MCF 10A (cell line): ENCODE results near the gene SIPA1L2. TPM values are rescaled to one million over a fixed set of nuclear protein-coding genes. Genes with fewer than 3 reads are reported as not detected.

Source experiments
- BruUV-seq: library from RNA; stranded (reverse); fragments of 400-500 nt; replicated peaks from 2 replicates; lab custom pipeline; 2021; lab: Mats Ljungman, UMichigan
- CTCF ChIA-PET: fragments of 300-600 bp; sonication (Branson Sonifier 250); formaldehyde crosslinking; extraction: SDS; loops from one replicate; lab custom pipeline; 2021; ENCODE audit warnings: antibody characterized with exemption, inconsistent platforms; lab: Yijun Ruan, JAX
- POLR2A ChIA-PET: fragments of 300-600, 350-650 bp; sonication (Branson Sonifier 250); formaldehyde crosslinking; extraction: SDS; loops from one replicate; lab custom pipeline; 2020; ENCODE audit warnings: antibody characterized with exemption, inconsistent platforms; lab: Yijun Ruan, JAX
- DNase-seq: peaks from one replicate; pipeline ENCODE4 v3.0.0-alpha.2; 2018; ENCODE audit not compliant: unreplicated experiment
- H3K27ac Mint-ChIP-seq: one replicate; pipeline ENCODE4 v1.8.0; 2022; ENCODE audit warnings: mild to moderate bottlenecking, low read depth, mixed read lengths; ENCODE audit not compliant: unreplicated experiment
- H3K27me3 Mint-ChIP-seq: one replicate; pipeline ENCODE4 v1.8.0; 2022; ENCODE audit warnings: mixed read lengths; ENCODE audit not compliant: insufficient read depth, unreplicated experiment
- H3K36me3 Mint-ChIP-seq: one replicate; pipeline ENCODE4 v1.8.0; 2022; ENCODE audit warnings: mild to moderate bottlenecking, moderate library complexity, mixed read lengths; ENCODE audit not compliant: insufficient read depth, unreplicated experiment
- H3K4me1 Mint-ChIP-seq: one replicate; pipeline ENCODE4 v1.8.0; 2022; ENCODE audit warnings: mixed read lengths; ENCODE audit not compliant: insufficient read depth, unreplicated experiment
- H3K4me3 Mint-ChIP-seq: one replicate; pipeline ENCODE4 v1.8.0; 2022; ENCODE audit warnings: mild to moderate bottlenecking, moderate library complexity, mixed read lengths; ENCODE audit not compliant: unreplicated experiment
- H3K9me3 Mint-ChIP-seq: one replicate; pipeline ENCODE4 v1.8.0; 2022; ENCODE audit warnings: mixed read lengths; ENCODE audit not compliant: unreplicated experiment
- intact Hi-C: fragments of 100-400 bp; cut with micrococcal nuclease; formaldehyde crosslinking; loops from 2 replicates; pipeline ENCODE4 v1.14.1; 2022
- total RNA-seq: library from RNA; stranded (reverse); gene quantifications from 2 replicates; pipeline ENCODE4 v1.2.3, GENCODE V29; 2022
- TF ChIP-seq, protein P1 (sequence below): fragments of 200-600 bp; IDR thresholded peaks from one replicate; pipeline ENCODE4 v1.8.0; 2022; ENCODE audit warnings: antibody characterized with exemption, mild to moderate bottlenecking; ENCODE audit not compliant: unreplicated experiment

Gene SIPA1L2
- total RNA-seq, 1 experiment from 2014 or later, result 15.2 TPM

DNA sequence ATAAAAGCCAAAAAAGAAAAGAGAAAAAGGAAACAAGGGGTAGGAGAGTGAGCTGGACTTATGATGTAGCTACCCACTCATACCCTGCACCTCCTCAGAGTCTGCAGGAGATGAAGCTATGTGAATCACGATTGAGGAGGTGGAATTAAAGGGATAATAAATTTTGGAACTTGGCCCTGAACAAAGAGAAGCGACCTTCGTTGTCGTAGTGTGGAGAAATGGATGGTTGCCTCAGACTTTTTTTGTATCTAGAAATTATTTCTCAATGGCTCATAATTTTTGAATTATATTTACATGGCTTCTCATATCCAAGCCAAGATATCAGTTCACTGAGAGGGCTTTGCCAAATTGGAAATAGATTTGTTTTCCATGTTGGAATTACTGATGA lies 37.8 kb upstream of the SIPA1L2 start:
- no peaks in the 10 kb centered on the region for H3K9me3 Mint-ChIP-seq
- POLR2A ChIA-PET, result interaction anchor here (1.0 to 4.1 kb wide), 7 partner anchors 10 to 42 kb away, joined by 3 to 19 read pairs (median 4); no protein-coding TSS in a partner anchor
- no peaks in the 10 kb centered on the region for H3K27me3 Mint-ChIP-seq
- TF ChIP-seq, protein P1, sequence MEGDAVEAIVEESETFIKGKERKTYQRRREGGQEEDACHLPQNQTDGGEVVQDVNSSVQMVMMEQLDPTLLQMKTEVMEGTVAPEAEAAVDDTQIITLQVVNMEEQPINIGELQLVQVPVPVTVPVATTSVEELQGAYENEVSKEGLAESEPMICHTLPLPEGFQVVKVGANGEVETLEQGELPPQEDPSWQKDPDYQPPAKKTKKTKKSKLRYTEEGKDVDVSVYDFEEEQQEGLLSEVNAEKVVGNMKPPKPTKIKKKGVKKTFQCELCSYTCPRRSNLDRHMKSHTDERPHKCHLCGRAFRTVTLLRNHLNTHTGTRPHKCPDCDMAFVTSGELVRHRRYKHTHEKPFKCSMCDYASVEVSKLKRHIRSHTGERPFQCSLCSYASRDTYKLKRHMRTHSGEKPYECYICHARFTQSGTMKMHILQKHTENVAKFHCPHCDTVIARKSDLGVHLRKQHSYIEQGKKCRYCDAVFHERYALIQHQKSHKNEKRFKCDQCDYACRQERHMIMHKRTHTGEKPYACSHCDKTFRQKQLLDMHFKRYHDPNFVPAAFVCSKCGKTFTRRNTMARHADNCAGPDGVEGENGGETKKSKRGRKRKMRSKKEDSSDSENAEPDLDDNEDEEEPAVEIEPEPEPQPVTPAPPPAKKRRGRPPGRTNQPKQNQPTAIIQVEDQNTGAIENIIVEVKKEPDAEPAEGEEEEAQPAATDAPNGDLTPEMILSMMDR, result no peak
- BruUV-seq, result no TSS peak
- no peak overlapping the region for H3K4me3 Mint-ChIP-seq
- H3K4me1 Mint-ChIP-seq, result peaks cover 14% of the 10 kb centered on the region
- H3K36me3 Mint-ChIP-seq, result no peaks in the 10 kb centered on the region
- DNase-seq, result no peak
- intact Hi-C loops, result no loop called here
- H3K27ac Mint-ChIP-seq, result no peak overlapping the region
- CTCF ChIA-PET, result interaction anchor here (0.6 to 1.9 kb wide), 8 partner anchors 12 to 702 kb away, joined by 3 to 9 read pairs (median 4); no protein-coding TSS in a partner anchor

DNA sequence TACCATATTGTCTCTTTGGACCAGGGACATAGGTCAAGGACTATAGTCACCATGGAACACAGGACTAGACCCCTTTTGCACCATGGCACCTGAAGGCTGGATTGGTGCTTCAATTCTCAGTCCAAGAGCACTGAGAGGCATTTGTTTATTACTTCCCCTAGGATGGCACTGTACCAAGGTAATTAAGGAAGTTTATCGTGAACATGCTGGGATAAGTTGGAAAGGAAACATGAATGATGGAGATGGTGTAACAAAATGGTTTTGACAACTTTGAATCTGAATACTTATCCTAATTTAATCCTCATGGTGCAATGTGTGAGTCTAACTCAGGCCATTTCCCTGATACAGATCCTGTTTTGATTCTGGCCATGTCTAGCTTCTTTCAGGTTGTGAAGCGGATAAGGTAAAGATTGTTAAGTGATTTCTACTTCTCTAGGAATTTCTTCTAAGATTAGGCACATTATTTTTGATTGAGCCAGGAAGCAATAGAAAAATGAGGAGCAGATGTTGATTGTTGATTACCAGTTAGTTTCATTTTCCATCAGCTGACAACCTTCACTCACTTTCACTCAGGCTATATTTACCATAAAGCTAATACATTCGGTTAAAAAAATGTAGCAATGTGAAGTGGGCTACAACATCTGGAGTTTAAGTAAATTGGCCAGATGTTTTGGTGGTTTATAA lies 37.3 kb upstream of the SIPA1L2 start:
- no peak overlapping the region for H3K4me3 Mint-ChIP-seq
- DNase-seq, result no peak
- no peaks in the 10 kb centered on the region for H3K27me3 Mint-ChIP-seq
- ChIA-PET POLR2A (interaction anchor here (0.9 to 4.1 kb wide), 8 partner anchors 9 to 42 kb away, joined by 3 to 19 read pairs (median 4); no protein-coding TSS in a partner anchor), CTCF (interaction anchor here (0.6 to 1.8 kb wide), 4 partner anchors 11 to 242 kb away, joined by 3 to 9 read pairs (median 5); no protein-coding TSS in a partner anchor)
- H3K9me3 Mint-ChIP-seq, result no peaks in the 10 kb centered on the region
- TF ChIP-seq, protein P1, result no peak
- peak overlapping the region; percentile 21 for H3K27ac Mint-ChIP-seq
- H3K36me3 Mint-ChIP-seq, result no peaks in the 10 kb centered on the region
- intact Hi-C loops, result no loop called here
- BruUV-seq, result no TSS peak
- H3K4me1 Mint-ChIP-seq, result peaks cover 15% of the 10 kb centered on the region

DNA sequence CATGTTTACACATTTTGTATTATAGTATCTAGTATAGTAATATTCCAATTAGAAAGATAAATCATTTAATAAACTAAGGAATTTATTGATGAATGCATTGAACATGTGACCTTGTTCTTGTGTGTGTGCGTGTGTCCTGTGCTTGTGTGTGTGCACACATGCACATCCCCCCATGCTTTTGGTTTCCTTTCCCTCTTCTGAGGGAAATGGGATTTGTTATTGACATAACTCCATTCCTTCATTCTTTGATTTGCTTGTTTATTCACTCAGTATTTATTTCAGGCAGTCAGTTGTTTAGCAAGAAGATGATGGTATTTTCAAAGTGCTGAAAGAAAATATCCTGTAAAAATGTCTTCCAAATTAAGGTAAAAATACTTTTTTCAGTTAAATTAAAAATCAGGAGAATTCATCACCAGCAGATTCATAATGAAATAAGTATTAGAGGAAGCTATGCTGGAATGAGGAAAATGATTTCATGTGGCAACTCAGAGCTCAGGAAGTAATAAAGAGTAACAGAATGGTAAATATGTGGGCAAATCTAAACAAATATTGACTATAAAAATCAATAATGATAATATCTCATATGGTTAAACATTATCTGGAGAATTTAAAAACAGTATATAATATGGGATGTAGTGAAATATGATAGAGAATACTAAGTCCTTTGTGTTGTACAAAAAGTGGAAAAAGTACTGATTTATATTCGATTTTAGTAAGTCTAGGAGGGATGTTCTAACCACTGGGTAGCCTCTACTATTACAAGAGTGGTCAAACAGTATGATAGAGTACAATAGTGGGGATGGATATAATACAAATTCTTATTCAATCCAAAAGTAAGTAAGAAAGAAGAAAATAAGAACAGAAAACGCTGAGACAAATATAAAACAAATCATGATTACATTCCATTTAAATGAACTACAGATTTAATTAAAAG lies 35.2 kb upstream of the SIPA1L2 start:
- CTCF ChIA-PET, result no interaction called here
- TF ChIP-seq, protein P1, result no peak
- Mint-ChIP-seq H3K4me3 (no peak overlapping the region), H3K27me3 (no peaks in the 10 kb centered on the region), H3K27ac (no peak overlapping the region), H3K4me1 (peaks cover 15% of the 10 kb centered on the region), H3K36me3 (no peaks in the 10 kb centered on the region), H3K9me3 (no peaks in the 10 kb centered on the region)
- intact Hi-C loops, result no loop called here
- POLR2A ChIA-PET, result interaction anchor here (0.6 to 4.1 kb wide), 4 partner anchors 11 to 40 kb away, joined by 3 to 11 read pairs (median 4); no protein-coding TSS in a partner anchor
- DNase-seq, result no peak
- BruUV-seq, result no TSS peak

DNA sequence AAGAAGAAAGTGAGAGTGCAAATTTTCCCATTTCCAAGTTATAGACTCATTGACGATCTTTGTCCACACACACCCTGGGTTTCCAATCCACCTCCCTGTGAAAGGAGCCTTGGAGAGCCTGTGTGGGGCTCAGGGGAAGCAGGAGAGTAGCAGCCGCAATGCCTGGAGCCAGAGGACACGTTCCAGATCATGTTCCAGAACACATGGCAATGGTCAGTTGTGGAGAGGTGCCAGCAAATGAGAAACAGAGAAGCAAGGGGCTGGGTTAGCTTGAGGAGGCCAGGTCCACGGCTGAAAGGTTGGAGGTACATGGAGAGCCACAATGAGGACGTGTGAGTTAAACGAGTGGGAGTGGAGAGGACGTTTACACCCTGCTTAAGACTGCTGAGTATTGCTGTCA lies 33.0 kb upstream of the SIPA1L2 start:
- no peak overlapping the region for H3K4me3 Mint-ChIP-seq
- no peak for DNase-seq
- TF ChIP-seq, protein P1, result no peak
- H3K4me1 Mint-ChIP-seq, result peaks cover 15% of the 10 kb centered on the region
- BruUV-seq, result no TSS peak
- no peaks in the 10 kb centered on the region for H3K36me3 Mint-ChIP-seq
- ChIA-PET CTCF (interaction anchor here (0.5 to 1.1 kb wide), 4 partner anchors 11 to 185 kb away, joined by 3 to 5 read pairs (median 3); no protein-coding TSS in a partner anchor), POLR2A (interaction anchor here (0.6 to 1.2 kb wide), 4 partner anchors 12 to 452 kb away, joined by 3 to 4 read pairs (median 3); no protein-coding TSS in a partner anchor)
- H3K9me3 Mint-ChIP-seq, result no peaks in the 10 kb centered on the region
- no peak overlapping the region for H3K27ac Mint-ChIP-seq
- no peaks in the 10 kb centered on the region for H3K27me3 Mint-ChIP-seq
- intact Hi-C loops, result no loop called here
